ENCODE measurements around the gene IPO9. TPM values are rescaled to one million over a fixed set of nuclear protein-coding genes. Genes with fewer than 3 reads are reported as not detected.

Gene IPO9
- total RNA-seq, 1 experiment from 2014 or later: 80.6 TPM

DNA sequence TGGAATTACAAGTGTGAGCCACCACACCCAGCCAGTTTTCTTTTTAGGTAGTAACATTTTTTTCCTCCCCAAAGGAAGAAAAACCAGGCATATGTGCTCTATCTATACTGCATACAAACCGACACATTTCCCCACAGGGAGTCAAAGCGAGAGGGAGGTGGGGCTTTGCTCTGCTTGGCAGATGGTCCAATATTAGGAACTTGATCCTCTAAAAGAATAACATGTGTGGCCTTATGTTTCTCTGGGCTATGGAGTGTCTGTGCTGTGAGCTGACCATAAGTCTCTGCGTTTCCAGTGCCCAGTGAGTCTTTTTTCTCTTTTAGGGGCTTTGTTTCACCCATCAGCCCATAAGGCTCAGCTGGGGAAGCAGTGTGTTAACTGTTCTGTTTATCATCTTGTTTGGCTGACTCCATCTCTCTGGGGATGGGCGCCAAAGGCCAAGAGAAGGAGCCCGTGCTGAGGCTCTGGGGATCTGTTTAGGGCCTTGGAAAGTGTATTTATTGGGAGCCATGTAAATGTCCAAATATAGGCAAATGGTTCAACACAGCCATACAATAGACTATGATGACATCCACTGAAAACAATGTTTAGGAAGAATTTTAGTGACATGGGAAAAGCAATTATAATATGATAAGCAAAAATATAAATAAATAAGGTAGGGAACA lies 97.2 kb downstream of the IPO9 start:
- Histone ChIP-seq H3K4me1 (ENCODE audit: control insufficient read depth in 1 of 2, insufficient read depth in 2 of 2, low read length in 2 of 2) (peaks cover 3 to 6% of the 10 kb centered on the region in 2 experiments; a peak in 3 of 4 replicates), H3K9ac (ENCODE audit: low read length) (no peak overlapping the region), H3K4me3 (replicated peaks in 1 of 2; ENCODE audit: low read depth in 1 of 2, low read length in 2 of 2) (no peak overlapping the region), H3K9me3 (ENCODE audit: control insufficient read depth in 1 of 2, insufficient read depth in 1 of 2, low read depth in 1 of 2, low read length in 2 of 2) (no peaks in the 10 kb centered on the region), H3K9me2 (ENCODE audit: insufficient read depth) (no peaks in the 10 kb centered on the region), H3K27ac (ENCODE audit: low read depth, low read length) (no peak overlapping the region), H3K36me3 (ENCODE audit: control insufficient read depth in 1 of 2, insufficient read depth in 2 of 2, low read length in 2 of 2) (no peaks in the 10 kb centered on the region), H4K20me1 (ENCODE audit: insufficient read depth) (no peaks in the 10 kb centered on the region), H2AFZ (ENCODE audit: low read depth, low read length, poor library complexity, severe bottlenecking) (no peak overlapping the region), H3K79me2 (ENCODE audit: insufficient read depth, low read length) (no peaks in the 10 kb centered on the region), H3K4me2 (ENCODE audit: low read length) (no peak overlapping the region), H3K27me3 (ENCODE audit: insufficient read depth, low read length) (no peaks in the 10 kb centered on the region)
- ChIA-PET CTCF (no interaction called here), POLR2A (no interaction called here), RAD21 (ENCODE audit: low non-redundant PET in 1 of 2, low total read pairs in 2 of 2, uncharacterized antibody in 2 of 2, unreplicated experiment in 2 of 2) (no interaction called here)
- no peak for DNase-seq (ENCODE audit: low read depth, low spot score)
- ATAC-seq: no peak
- intact Hi-C loops (cut with micrococcal nuclease): no loop called here
- no peak for TF ChIP-seq ZBTB33 (IDR thresholded peaks at IDR 0.05; ENCODE audit: extremely low read depth, insufficient replicate concordance, low read length)
- TF ChIP-seq MAX (IDR thresholded peaks at IDR 0.05): no peak
- TF ChIP-seq EZH2 (IDR thresholded peaks at IDR 0.05): no peak
- no peak for TF ChIP-seq SRF (IDR thresholded peaks at IDR 0.05; ENCODE audit: low read depth)
- TF ChIP-seq, protein P1, sequence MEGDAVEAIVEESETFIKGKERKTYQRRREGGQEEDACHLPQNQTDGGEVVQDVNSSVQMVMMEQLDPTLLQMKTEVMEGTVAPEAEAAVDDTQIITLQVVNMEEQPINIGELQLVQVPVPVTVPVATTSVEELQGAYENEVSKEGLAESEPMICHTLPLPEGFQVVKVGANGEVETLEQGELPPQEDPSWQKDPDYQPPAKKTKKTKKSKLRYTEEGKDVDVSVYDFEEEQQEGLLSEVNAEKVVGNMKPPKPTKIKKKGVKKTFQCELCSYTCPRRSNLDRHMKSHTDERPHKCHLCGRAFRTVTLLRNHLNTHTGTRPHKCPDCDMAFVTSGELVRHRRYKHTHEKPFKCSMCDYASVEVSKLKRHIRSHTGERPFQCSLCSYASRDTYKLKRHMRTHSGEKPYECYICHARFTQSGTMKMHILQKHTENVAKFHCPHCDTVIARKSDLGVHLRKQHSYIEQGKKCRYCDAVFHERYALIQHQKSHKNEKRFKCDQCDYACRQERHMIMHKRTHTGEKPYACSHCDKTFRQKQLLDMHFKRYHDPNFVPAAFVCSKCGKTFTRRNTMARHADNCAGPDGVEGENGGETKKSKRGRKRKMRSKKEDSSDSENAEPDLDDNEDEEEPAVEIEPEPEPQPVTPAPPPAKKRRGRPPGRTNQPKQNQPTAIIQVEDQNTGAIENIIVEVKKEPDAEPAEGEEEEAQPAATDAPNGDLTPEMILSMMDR (IDR thresholded peaks at IDR 0.05 in 2 of 3, conservative IDR thresholded peaks at IDR 0.05 in 1 of 3; ENCODE audit: borderline replicate concordance in 1 of 3, insufficient read depth in 1 of 3, low read depth in 2 of 3, low read length in 2 of 3): no peak
- no peak for TF ChIP-seq ELF1 (IDR thresholded peaks at IDR 0.05; ENCODE audit: borderline replicate concordance, low read depth)
- TF ChIP-seq YY1 (IDR thresholded peaks at IDR 0.05; ENCODE audit: extremely low read depth, insufficient replicate concordance, low read depth, low read length): no peak
- no peak for TF ChIP-seq JUND (IDR thresholded peaks at IDR 0.05)
- no peak for TF ChIP-seq POLR2A (IDR thresholded peaks at IDR 0.05; ENCODE audit: borderline replicate concordance, extremely low read depth, insufficient read depth, insufficient read length)
- TF ChIP-seq EZH2phosphoT487 (IDR thresholded peaks at IDR 0.05; ENCODE audit: borderline replicate concordance): no peak
- no peak for TF ChIP-seq POLR2AphosphoS5 (IDR thresholded peaks at IDR 0.05; ENCODE audit: low read depth, low read length)
- TF ChIP-seq, protein P2, sequence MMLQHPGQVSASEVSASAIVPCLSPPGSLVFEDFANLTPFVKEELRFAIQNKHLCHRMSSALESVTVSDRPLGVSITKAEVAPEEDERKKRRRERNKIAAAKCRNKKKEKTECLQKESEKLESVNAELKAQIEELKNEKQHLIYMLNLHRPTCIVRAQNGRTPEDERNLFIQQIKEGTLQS (IDR thresholded peaks at IDR 0.05): no peak
- TF ChIP-seq CEBPB (IDR thresholded peaks at IDR 0.05; ENCODE audit: low read depth): no peak
- BruUV-seq (replicated peaks): no TSS peak
